Body of pancreas (tissue), 4 donors: ENCODE measurements around the gene PDE6B. TPM values are rescaled to one million over a fixed set of nuclear protein-coding genes. Genes with fewer than 3 reads are reported as not detected.

ENCODE experiments used
- ATAC-seq: fragments of 150-250 bp; one replicate; pipeline ENCODE4 v1.9.1; 2016
- DNase-seq, 4 donors: peaks; one replicate each; pipeline ENCODE4 v3.0.0-alpha.2; 2019
- H3K27ac ChIP-seq, 4 donors: fragments of 200-600 bp; sonication (generic); 1 replicate in 3 of 4; 2 replicates in 1 of 4; pipeline versions ENCODE4 v1.5.1 to v1.6.1; 2016 to 2019; ENCODE audit warnings: mild to moderate bottlenecking in 1 of 4, mixed read lengths in 1 of 4, moderate library complexity in 1 of 4
- H3K27me3 ChIP-seq, 2 donors: fragments of 200-600 bp; sonication (generic); one replicate each; pipeline ENCODE4 v1.6.0; 2016; ENCODE audit warnings: mild to moderate bottlenecking in 1 of 2
- H3K36me3 ChIP-seq, 2 donors: fragments of 200-600 bp; sonication (generic); replicated peaks in 1 of 2; 2 replicates each; pipeline ENCODE4 v1.5.1; 2016; ENCODE audit warnings: low read depth in 2 of 2; ENCODE audit not compliant: insufficient read depth in 1 of 2
- H3K4me1 ChIP-seq: fragments of 200-600 bp; sonication (generic); one replicate; pipeline ENCODE4 v1.6.0; 2016
- H3K4me3 ChIP-seq, 2 donors: fragments of 200-600 bp; sonication (generic); 1 replicate in 1 of 2; 2 replicates in 1 of 2; pipeline ENCODE4 v1.5.1; 2016 to 2019
- H3K9me3 ChIP-seq, 3 donors: fragments of 200-600 bp; sonication (generic); 1 replicate in 2 of 3; 2 replicates in 1 of 3; pipeline ENCODE4 v1.5.1; 2016
- POLR2A ChIP-seq, 3 donors: fragments of 450-650 bp; IDR thresholded peaks; one replicate each; pipeline ENCODE4 v1.6.1; 2016; ENCODE audit warnings: antibody characterized with exemption in 3 of 3, mild to moderate bottlenecking in 2 of 3
- WGBS, 2 donors: methylation state at CpG; one replicate each; pipeline ENCODE4 v1.1.5; 2017; 5-methylcytosine and 5-hydroxymethylcytosine counted together
- intact Hi-C: fragments of 100-400 bp; cut with DNase I; formaldehyde crosslinking; loops from one replicate; pipeline ENCODE4 v1.15.1; 2023
- total RNA-seq, 2 donors: library from RNA; depleted of rRNA; stranded (reverse); fragments of >200 nt; gene quantifications; one replicate each; pipeline ENCODE4 v1.1.0, GENCODE V29; 2016
- TF ChIP-seq, protein P1 (sequence below), 7 experiments: fragments of 450-650 bp in 4 of 7; fragments of 200-600 bp in 3 of 7; sonication (generic) in 3 of 7; IDR thresholded peaks; one replicate each; pipeline ENCODE4 v1.5.1; 2016 to 2019; ENCODE audit warnings: antibody characterized with exemption in 7 of 7

Gene PDE6B
- total RNA-seq, 2 donors from 2014 or later, result 0.26 TPM; not detected in 1

GRCh38 chr4:653831-654502 lies 28.6 kb downstream of the PDE6B start:
- intact Hi-C loops, result no loop called here
- DNase-seq, result no peak
- peaks cover 0 to 10% of the 10 kb centered on the region in 2 donors for H3K27me3 ChIP-seq

GRCh38 chr4:654503-654845 lies 29.1 kb downstream of the PDE6B start:
- Histone ChIP-seq H3K4me3 (no peak overlapping the region), H3K36me3 (no peaks in the 10 kb centered on the region), H3K4me1 (no peaks in the 10 kb centered on the region), H3K9me3 (no peaks in the 10 kb centered on the region), H3K27ac (no peak overlapping the region), H3K27me3 (peaks cover 0 to 10% of the 10 kb centered on the region in 2 donors)
- 83 to 86% methylated on average over 17 of the region's 17 CpGs for WGBS, 2 donors
- ATAC-seq, result no peak
- TF ChIP-seq POLR2A (IDR thresholded peaks at IDR 0.05), result no peak
- TF ChIP-seq, protein P1, sequence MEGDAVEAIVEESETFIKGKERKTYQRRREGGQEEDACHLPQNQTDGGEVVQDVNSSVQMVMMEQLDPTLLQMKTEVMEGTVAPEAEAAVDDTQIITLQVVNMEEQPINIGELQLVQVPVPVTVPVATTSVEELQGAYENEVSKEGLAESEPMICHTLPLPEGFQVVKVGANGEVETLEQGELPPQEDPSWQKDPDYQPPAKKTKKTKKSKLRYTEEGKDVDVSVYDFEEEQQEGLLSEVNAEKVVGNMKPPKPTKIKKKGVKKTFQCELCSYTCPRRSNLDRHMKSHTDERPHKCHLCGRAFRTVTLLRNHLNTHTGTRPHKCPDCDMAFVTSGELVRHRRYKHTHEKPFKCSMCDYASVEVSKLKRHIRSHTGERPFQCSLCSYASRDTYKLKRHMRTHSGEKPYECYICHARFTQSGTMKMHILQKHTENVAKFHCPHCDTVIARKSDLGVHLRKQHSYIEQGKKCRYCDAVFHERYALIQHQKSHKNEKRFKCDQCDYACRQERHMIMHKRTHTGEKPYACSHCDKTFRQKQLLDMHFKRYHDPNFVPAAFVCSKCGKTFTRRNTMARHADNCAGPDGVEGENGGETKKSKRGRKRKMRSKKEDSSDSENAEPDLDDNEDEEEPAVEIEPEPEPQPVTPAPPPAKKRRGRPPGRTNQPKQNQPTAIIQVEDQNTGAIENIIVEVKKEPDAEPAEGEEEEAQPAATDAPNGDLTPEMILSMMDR (IDR thresholded peaks at IDR 0.05), result no peak
- no peak for DNase-seq
- intact Hi-C loops, result no loop called here

More at GRCh38 chr4:653831-654502, 28.6 kb downstream of the PDE6B start:
- Histone ChIP-seq H3K4me3 (no peak overlapping the region), H3K27ac (no peak overlapping the region), H3K4me1 (no peaks in the 10 kb centered on the region), H3K9me3 (no peaks in the 10 kb centered on the region), H3K36me3 (no peaks in the 10 kb centered on the region)
- no peak for TF ChIP-seq POLR2A (IDR thresholded peaks at IDR 0.05)
- TF ChIP-seq, protein P1 (IDR thresholded peaks at IDR 0.05), result no peak
- no peak for ATAC-seq
- WGBS, 2 donors, result 69 to 74% methylated on average over 9 to 29 of the region's 29 CpGs

DNA sequence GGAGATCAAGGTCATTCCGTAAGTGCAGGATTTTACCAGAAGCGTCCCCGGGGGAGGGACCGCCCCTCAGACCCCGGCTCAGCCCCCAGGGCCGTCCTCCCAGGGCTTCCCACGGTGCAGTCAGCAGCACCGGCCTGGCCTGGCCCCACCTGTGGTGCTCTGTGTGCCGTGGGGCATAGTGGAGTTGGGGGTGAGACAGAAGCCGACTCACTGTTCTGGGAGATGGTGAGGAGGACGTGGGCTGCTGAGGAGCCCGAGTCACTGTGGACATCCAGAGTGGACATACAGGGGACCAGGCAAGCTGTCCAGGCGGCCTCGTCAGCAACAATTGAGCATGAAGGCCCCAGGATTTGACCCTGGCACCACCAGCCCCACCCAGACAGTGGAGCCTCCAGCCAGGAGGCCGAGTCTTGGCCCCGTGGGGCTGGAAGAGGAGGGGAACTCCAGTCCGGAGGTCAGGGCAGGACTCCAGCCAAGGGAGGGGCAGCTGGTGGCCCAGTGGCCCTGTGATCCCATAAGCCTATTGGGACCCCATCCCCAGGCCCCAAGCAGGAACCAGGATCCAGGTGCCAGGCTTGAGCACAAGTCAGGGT lies 29.6 kb downstream of the PDE6B start:
- Histone ChIP-seq H3K27ac (no peak overlapping the region), H3K9me3 (no peaks in the 10 kb centered on the region), H3K4me3 (no peak overlapping the region), H3K36me3 (no peaks in the 10 kb centered on the region), H3K4me1 (no peaks in the 10 kb centered on the region), H3K27me3 (peaks cover 0 to 7% of the 10 kb centered on the region in 2 donors)
- TF ChIP-seq POLR2A (IDR thresholded peaks at IDR 0.05), result no peak
- TF ChIP-seq, protein P1 (IDR thresholded peaks at IDR 0.05), result no peak
- WGBS, 2 donors, result 37 to 49% methylated on average over 14 to 17 of the region's 17 CpGs
- intact Hi-C loops, result no loop called here
- DNase-seq (no peak), ATAC-seq (no peak)

DNA sequence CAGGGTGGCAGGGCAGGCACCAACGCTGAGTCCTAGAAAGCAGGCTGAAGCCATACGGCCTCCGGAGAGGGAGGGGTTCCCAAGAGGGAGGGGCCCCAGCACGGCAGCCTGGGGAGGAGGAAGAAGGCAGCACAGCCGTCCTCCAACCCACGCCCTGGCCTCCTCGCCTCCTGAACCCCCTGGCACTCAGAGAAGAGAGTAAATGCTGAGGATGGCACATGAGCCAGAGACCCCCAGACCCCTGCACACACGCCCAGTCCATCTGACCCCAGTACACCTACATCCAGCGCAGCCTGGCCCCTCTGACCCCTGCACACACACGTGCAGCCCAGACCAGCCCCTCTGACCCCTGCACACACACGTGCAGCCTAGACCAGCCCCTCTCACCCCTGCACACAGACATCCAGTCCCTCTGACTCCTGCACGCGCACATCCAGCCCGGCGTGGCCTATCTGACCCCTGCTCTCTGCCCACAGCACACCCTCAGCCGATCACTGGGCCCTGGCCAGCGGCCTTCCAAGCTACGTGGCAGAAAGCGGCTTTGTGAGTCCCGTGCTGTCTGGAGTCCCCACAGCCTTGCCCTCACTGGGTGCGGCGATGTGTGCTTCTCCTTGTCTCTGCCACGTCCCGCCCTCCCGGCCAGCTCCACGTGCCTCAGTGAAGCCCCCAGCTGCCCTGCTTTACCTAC lies 30.2 kb downstream of the PDE6B start:
- H3K27me3 ChIP-seq, result peaks cover 0 to under 1% of the 10 kb centered on the region in 2 donors
- TF ChIP-seq, protein P1 (IDR thresholded peaks at IDR 0.05), result no peak
- TF ChIP-seq POLR2A (IDR thresholded peaks at IDR 0.05), result no peak
- H3K9me3 ChIP-seq, result no peaks in the 10 kb centered on the region
- no peaks in the 10 kb centered on the region for H3K4me1 ChIP-seq
- no peak overlapping the region for H3K27ac ChIP-seq
- ATAC-seq, result no peak
- H3K4me3 ChIP-seq, result no peak overlapping the region
- WGBS, 2 donors, result 64% methylated on average over 15 to 26 of the region's 26 CpGs
- DNase-seq, result no peak
- intact Hi-C loops, result no loop called here
- no peaks in the 10 kb centered on the region for H3K36me3 ChIP-seq
